Right atrium auricular region (tissue), 2 donors: ENCODE results near the gene PVR. TPM values are rescaled to one million over a fixed set of nuclear protein-coding genes. Genes with fewer than 3 reads are reported as not detected.
"Not testable (repeated sequence)": the region's sequence is repeated elsewhere in the genome, so short reads cannot be mapped to it uniquely, and the experiment has no call there.

Experiments used
- DNase-seq: peaks from one replicate; pipeline ENCODE4 v3.0.0-alpha.2; 2019; ENCODE audit warnings: low spot score
- H3K27ac ChIP-seq, 2 donors: fragments of 200-600 bp; sonication (generic); 1 replicate in 1 of 2; 2 replicates in 1 of 2; pipeline ENCODE4 v1.5.1; 2016 to 2019
- H3K27me3 ChIP-seq, 2 donors: fragments of 200-600 bp; sonication (generic); one replicate each; pipeline versions ENCODE4 v1.5.1 to v1.6.0; 2017 to 2019
- H3K36me3 ChIP-seq: fragments of 200-600 bp; sonication (generic); one replicate; pipeline ENCODE4 v1.5.1; 2016
- H3K4me1 ChIP-seq, 2 donors: fragments of 200-600 bp; sonication (generic); one replicate each; pipeline versions ENCODE4 v1.5.1 to v1.6.0; 2017 to 2019
- H3K4me3 ChIP-seq, 2 donors: fragments of 200-600 bp; sonication (generic); 1 replicate in 1 of 2; 2 replicates in 1 of 2; pipeline ENCODE4 v1.5.1; 2017 to 2019; ENCODE audit warnings: mild to moderate bottlenecking in 1 of 2, moderate library complexity in 1 of 2
- H3K9me3 ChIP-seq, 2 donors: fragments of 200-600 bp; sonication (generic); one replicate each; pipeline ENCODE4 v1.5.1; 2019
- total RNA-seq, 2 donors: library from RNA; depleted of rRNA; stranded (reverse); fragments of >200 nt; gene quantifications; one replicate each; pipeline ENCODE4 v1.1.0, GENCODE V29; 2016
- TF ChIP-seq, protein P1 (sequence below), 2 donors: fragments of 200-600 bp; sonication (generic); IDR thresholded peaks; one replicate each; pipeline ENCODE4 v1.5.1; 2019; ENCODE audit warnings: antibody characterized with exemption in 2 of 2

The PVR gene
- total RNA-seq, 2 donors from 2014 or later, result 72.4 to 104 TPM

DNA sequence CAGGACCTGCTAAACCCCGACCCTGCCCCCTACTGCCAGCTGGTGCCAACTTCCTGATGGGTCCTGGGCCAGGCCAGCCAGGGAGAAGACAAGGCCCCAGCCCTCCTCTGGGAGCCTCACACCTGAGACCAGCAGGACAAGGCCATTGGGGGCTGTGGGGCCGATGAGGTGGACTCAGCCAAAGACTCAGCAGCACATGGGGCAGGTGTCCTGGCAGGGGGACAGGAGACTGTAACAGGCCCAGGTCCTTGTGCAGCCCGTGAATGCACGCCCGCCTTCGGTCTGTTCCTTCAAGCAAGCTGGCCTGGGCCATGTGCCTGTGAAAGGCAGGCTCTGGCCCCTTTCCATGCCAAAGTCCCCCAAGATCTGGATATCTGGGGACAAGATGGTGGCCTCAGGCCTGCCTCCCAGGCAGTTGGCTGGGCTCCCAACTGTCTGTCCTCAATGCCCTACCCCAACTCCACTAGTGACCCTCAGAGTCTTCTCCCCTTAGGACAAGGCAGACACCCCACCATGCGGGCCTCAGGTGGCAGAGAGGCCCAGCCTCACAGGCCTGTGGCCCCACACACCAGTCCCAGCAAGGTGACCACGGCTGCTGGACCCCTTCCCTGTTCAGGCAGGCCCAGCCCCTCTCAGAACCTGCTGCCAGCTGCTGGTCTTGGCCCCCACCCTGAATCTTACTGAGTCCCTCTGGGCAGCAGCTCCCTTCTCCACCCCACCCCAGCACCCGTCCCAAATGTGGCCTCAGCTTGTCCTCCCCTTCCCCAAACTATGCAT lies 39.9 kb downstream of the PVR start:
- Histone ChIP-seq H3K36me3 (peaks cover 14% of the 10 kb centered on the region), H3K9me3 (no peaks in the 10 kb centered on the region), H3K4me1 (peaks cover 0 to 11% of the 10 kb centered on the region in 2 donors), H3K4me3 (no peak overlapping the region), H3K27ac (peak overlapping the region in 1 of 2 donors; percentile 26), H3K27me3 (no peaks in the 10 kb centered on the region)
- TF ChIP-seq, protein P1, sequence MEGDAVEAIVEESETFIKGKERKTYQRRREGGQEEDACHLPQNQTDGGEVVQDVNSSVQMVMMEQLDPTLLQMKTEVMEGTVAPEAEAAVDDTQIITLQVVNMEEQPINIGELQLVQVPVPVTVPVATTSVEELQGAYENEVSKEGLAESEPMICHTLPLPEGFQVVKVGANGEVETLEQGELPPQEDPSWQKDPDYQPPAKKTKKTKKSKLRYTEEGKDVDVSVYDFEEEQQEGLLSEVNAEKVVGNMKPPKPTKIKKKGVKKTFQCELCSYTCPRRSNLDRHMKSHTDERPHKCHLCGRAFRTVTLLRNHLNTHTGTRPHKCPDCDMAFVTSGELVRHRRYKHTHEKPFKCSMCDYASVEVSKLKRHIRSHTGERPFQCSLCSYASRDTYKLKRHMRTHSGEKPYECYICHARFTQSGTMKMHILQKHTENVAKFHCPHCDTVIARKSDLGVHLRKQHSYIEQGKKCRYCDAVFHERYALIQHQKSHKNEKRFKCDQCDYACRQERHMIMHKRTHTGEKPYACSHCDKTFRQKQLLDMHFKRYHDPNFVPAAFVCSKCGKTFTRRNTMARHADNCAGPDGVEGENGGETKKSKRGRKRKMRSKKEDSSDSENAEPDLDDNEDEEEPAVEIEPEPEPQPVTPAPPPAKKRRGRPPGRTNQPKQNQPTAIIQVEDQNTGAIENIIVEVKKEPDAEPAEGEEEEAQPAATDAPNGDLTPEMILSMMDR (IDR thresholded peaks at IDR 0.05), result no peak
- DNase-seq, result no peak

DNA sequence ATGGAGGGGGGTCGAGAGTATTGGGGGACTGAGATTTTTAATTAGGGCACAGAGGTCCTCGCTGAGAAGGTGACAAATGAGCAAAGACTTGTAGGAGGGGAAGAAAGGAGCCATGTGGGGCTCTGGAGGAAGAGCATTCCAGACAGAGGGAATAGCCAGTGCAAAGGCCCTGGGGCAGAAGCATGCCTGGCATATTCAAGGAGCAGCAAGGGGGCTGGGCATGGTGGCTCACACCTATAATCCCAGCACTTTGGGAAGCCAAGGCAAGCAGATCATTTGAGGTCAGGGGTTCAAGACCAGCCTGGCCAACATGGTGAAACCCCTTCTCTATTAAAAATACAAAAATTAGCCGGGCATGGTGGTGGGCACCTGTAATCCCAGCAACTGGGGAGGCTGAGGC lies 40.7 kb downstream of the PVR start:
- peaks cover 0 to 16% of the 10 kb centered on the region in 2 donors for H3K4me1 ChIP-seq
- not testable (repeated sequence) for H3K4me3 ChIP-seq, DNase-seq

DNA sequence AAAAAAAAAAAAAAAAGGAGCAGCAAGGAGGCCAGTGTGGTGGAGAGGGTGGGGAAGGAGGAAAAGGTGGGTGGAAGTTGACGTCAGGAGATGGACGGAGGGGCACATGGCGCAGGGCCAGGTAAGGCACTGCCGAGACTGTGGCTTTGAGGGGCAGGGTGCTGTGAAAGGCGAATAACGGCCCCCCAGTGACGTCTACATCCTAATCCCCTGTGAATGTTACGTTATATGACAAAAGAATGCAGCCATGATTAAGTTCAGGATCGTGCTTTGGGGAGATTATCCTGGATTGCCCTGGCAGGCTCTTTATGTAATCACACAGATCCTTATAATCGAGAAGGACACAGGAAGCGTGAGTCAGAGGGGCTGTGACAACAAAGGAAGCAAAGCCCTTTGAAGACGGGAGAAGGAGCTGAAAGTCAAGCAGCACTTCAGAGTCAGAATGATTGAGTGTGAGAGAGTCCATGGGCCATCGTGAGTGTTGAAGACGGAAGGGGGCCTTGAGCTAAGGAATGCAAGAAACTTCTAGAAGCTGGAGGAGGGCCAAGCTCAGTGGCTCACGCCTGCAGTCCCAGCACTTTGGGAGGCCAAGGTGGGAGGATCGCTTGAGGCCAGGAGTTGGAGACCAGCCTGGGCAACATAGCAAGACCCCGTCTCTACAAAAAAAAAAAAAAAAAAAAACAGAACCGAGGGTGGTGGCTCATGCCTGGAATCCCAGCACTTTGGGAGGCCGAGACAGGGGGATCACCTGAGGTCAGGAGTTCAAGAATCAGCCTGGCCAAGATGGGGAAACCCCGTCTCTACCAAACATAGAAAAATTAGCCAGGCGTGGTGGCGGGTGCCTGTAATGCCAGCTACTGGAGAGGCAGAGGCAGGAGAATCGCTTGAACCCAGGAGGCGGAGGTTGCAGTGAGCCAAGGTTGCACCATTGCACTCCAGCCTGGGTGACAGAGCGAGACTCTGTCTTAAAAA lies 41.5 kb downstream of the PVR start:
- peak overlapping the region; percentile 26 to 43 for H3K27ac ChIP-seq
- peaks cover 0 to 19% of the 10 kb centered on the region in 2 donors for H3K4me1 ChIP-seq

More for the DNA sequence above, 40.7 kb downstream of the PVR start:
- H3K27ac ChIP-seq, result peak overlapping the region; percentile 26 to 36
- not testable (repeated sequence) for H3K36me3 ChIP-seq, H3K9me3 ChIP-seq, H3K27me3 ChIP-seq

DNA sequence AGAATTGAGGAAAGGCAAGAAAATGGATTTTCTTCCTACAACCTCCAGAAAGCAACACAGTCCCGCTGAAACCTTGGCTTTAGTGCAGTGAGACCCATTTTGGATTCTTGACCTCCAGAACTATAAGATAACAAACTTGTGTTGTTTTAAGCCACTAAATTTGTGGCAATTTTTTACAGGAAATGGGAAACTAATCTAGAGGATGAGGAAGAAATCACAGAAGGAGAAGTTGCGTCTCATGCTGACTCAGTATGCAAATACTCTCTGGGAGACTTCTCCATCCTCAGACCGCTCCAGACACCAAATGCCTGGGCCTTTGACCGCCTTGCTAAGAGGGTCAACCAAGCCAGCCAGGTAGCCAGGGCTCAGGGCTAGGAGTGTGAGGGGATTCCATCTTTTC lies 42.2 kb downstream of the PVR start:
- no peak overlapping the region for H3K4me3 ChIP-seq
- H3K4me1 ChIP-seq, result peaks cover 0 to 19% of the 10 kb centered on the region in 2 donors
- no peaks in the 10 kb centered on the region for H3K9me3 ChIP-seq
- H3K27me3 ChIP-seq, result no peaks in the 10 kb centered on the region
- TF ChIP-seq, protein P1 (IDR thresholded peaks at IDR 0.05), result no peak
- no peak for DNase-seq
- H3K27ac ChIP-seq, result peak overlapping the region in 1 of 2 donors; percentile 43
- H3K36me3 ChIP-seq, result peaks cover 4% of the 10 kb centered on the region

More for the DNA sequence above, 41.5 kb downstream of the PVR start:
- H3K9me3 ChIP-seq, result no peaks in the 10 kb centered on the region
- no peaks in the 10 kb centered on the region for H3K27me3 ChIP-seq
- DNase-seq, result peak; percentile 79
- H3K4me3 ChIP-seq, result no peak overlapping the region
- TF ChIP-seq, protein P1 (IDR thresholded peaks at IDR 0.05), result no peak
- peaks cover 8% of the 10 kb centered on the region for H3K36me3 ChIP-seq

DNA sequence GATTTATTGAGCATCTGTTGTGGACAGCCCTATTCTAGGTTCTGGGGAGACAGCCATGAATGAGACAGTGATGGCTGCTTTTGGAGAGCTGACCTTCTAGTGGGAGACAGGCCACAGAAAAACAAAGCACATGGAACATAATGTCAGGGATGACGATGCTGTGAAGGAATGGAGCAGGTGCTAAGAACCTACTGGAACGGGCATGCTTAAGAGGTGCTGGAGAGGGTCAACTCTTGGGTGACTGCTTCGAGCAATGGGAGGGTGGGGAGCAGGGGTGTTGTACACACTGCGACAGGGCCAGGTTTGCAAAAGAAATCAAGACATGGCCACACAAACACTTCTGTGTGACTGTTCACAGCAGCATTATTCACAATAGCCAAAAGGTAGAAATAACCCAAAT lies 43.2 kb downstream of the PVR start:
- TF ChIP-seq, protein P1 (IDR thresholded peaks at IDR 0.05), result no peak
- Histone ChIP-seq H3K9me3 (no peaks in the 10 kb centered on the region), H3K36me3 (no peaks in the 10 kb centered on the region), H3K27ac (no peak overlapping the region), H3K4me1 (peaks cover 0 to 20% of the 10 kb centered on the region in 2 donors), H3K27me3 (no peaks in the 10 kb centered on the region), H3K4me3 (no peak overlapping the region)
- DNase-seq, result no peak

DNA sequence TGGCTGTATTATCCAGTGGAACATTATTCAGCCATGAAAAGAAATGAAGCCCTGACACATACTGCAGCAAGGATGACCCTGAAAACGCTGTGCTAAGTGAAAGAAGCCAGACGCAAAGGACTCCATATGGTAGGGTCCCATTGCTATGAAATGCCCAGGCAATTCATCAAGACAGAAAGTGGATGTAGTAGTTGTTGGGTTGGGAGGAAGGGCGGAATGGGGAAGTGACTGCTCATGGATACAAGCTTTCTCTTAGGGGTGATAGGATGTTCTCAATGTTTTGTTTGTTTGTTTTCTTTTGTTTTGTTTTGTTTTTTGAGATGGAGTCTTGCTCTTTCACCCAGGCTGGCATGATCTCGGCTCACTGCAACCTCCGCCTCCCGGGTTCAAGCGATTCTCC lies 44.2 kb downstream of the PVR start:
- TF ChIP-seq, protein P1 (IDR thresholded peaks at IDR 0.05), result no peak
- Histone ChIP-seq H3K27me3 (no peaks in the 10 kb centered on the region), H3K27ac (no peak overlapping the region), H3K36me3 (no peaks in the 10 kb centered on the region), H3K4me3 (no peak overlapping the region), H3K4me1 (peaks cover 0 to 30% of the 10 kb centered on the region in 2 donors), H3K9me3 (no peaks in the 10 kb centered on the region)
- no peak for DNase-seq
